Measurements from ENCODE around the gene NBL1.

GRCh38 chr1:19643602-19644394 lies at the start of gene NBL1:
- TF ChIP-seq CTCF (IDR thresholded peaks at IDR 0.05) (peak in 1 of 4 experiments; percentile 9), POLR2A (IDR thresholded peaks at IDR 0.05) (peak; percentile 20)
